GM20000 (cell line): ENCODE results near the gene XXYLT1.
A peak's percentile ranks its signal among the peaks of the same experiment; 100 is the strongest.

ENCODE experiments used
- DNase-seq: peaks from one replicate; pipeline ENCODE4 v3.0.0; 2012; ENCODE audit warnings: low spot score
- TF ChIP-seq, protein P1 (sequence below): IDR thresholded peaks from 2 replicates; pipeline ENCODE4 v1.5.1; 2012; ENCODE audit warnings: mild to moderate bottlenecking, control low read depth; ENCODE audit errors: extremely low read depth, missing control alignments

Gene XXYLT1

GRCh38 chr3:195102609-195103467 lies 168.1 kb downstream of the XXYLT1 start:
- TF ChIP-seq, protein P1, sequence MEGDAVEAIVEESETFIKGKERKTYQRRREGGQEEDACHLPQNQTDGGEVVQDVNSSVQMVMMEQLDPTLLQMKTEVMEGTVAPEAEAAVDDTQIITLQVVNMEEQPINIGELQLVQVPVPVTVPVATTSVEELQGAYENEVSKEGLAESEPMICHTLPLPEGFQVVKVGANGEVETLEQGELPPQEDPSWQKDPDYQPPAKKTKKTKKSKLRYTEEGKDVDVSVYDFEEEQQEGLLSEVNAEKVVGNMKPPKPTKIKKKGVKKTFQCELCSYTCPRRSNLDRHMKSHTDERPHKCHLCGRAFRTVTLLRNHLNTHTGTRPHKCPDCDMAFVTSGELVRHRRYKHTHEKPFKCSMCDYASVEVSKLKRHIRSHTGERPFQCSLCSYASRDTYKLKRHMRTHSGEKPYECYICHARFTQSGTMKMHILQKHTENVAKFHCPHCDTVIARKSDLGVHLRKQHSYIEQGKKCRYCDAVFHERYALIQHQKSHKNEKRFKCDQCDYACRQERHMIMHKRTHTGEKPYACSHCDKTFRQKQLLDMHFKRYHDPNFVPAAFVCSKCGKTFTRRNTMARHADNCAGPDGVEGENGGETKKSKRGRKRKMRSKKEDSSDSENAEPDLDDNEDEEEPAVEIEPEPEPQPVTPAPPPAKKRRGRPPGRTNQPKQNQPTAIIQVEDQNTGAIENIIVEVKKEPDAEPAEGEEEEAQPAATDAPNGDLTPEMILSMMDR, result no peak
- DNase-seq, result no peak

DNA sequence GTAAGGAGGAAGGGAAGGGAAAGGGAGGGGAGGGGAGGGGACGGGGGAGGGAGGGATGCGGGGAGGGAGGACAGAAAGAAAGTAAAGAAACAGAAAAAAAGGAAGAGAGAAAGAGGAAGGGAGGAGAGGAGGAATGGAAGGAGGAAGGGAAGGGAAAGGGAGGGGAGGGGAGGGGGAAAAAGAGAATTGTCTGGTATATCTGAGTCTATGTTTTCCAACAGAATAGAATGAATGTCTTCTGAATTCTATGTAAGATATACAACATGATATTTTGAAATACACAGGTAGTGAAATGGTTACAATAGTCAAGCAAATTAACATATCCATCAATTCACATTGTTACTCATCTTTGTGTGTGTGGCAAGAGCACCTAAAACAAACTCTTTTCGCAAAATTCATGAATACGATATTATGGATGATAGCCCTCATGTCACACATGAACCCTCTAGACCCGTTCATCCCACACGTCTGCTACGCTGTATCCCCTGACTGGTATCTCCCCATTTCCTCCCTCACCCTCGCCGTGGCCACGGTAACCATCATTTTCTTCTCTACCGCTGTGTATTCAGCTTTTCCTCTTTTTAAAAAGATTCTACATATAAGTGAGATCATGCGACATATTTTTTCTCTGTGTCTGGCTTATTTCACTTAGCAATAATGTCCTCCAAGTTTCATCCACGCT lies 168.9 kb downstream of the XXYLT1 start:
- DNase-seq, result no peak
- TF ChIP-seq, protein P1, result no peak

GRCh38 chr3:195101001-195101583 lies 169.9 kb downstream of the XXYLT1 start:
- DNase-seq, result peak; percentile 74
- TF ChIP-seq, protein P1, result no peak

DNA sequence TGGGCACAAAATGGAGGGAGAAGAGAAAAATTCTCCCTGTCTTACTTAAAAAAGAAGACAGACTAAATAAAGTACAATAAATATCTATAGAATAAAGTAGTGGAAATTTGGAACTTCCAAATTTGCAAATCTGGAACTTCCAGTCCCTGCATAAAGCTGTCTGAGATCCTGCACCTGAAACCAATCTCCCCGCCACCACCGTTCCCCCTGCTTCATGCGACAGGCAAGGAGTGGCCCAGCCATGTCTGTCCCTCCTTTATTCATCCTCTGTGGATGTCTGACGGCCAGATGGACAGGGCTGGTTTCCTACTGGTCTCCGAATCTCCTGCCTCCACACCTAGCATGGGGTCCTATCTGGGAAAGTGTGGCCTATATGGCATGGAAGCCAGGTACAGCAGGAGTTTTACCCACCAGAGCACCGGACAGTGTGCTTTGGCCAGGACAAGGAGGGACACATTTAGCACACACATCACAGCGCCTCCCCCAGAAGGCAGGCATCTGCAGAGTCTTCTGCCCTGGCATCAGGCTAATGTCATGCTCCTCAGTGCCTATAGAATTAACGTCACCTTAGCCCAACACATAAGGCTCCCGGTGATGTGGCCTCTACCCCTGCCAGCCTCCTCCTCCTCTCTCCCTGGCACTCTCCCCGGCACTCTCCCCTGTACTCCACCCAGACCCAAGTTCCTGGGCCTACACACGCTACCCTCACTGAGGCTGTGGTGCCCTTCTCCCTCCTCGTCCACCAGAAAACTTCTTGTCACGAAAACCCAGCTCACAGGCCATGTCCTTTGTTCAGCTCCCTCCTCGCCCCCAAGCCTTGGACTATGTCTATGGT lies 170.8 kb downstream of the XXYLT1 start:
- TF ChIP-seq, protein P1, result no peak
- no peak for DNase-seq

DNA sequence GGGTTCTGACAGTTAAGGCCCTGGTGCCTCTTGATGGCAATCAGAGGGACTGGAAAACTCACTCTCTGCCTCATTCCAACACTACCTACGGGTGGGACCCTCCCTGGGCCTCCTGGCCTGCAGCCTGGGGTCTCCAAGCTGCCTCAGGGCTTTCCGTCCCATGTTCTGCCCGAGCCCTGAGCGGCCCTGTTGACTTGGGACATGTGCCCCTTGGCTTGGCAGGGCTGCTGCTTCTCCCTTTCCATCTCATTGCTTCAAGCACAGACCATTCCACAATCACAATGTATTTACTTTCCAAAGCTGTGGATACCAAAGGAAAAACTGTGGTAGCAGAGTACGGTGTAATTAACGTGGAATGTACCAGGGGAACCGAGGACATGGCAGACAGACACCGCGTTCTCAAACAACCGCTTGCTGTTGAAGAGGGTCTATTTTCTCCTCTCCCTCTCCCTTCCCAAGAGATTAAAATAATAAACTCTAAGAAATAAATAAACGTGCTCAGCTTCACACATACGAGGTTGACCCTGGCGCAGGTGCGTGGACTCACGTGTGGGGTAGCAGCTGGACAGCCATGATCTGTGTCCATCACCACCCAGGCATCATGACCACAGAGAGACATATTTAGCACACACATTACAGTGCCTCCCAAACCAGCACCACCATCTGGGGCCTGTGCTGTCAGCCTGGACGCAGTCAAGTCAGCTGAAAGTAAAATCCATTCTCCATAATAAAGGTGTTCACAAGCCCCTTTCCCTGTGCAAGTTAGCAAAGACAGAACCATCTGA lies 172.0 kb downstream of the XXYLT1 start:
- TF ChIP-seq, protein P1, result no peak
- no peak for DNase-seq

DNA sequence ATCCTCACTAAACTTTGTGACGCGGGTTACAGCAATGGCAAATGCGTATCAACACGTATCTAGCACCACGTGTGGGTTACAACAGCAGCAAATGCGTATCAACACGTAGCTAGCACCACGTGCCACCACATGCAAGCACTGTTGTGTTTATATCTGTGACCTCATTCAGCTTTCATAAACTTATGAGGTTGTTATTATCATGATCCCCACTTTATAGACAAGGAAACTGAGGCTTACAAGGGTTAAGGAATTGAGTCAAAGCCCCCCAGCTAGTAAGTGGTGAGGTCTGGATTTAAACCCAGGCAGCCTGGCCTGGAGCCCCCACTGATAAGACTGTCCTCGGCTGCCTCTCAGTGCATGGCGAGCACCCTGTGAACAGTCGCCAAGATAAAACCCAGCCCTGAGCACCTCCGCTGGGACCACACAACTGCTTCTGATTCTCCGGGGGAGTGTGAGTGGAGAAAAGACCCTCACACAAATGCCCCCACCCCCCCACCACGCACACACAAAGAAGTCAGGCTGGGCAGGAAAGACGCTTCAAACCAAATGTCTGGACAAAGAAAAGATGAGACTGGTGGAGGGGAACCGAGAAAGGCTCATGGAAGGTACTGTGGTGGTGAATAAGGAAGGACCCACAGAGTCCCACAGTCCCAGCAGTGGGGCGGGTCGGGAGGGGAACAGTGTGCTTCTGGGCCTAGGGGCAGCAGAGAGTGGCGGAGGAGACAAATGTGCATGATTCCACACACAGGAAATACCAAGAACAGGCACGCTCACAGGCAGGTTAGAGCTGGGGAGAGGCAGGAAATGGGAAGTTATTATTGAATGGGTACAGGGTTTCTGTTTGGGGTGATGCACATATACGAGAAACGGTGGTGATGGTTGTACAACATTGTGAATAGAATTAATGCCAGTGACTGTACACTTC lies 173.4 kb downstream of the XXYLT1 start:
- TF ChIP-seq, protein P1, result no peak
- peak; percentile 41 for DNase-seq
